ENCODE measurements around the gene UBE2L5.
"Not testable (repeated sequence)": the region's sequence is repeated elsewhere in the genome, so short reads cannot be mapped to it uniquely, and the experiment has no call there.

The UBE2L5 gene

GRCh38 chr13:30438286-30438685, 16.0 kb downstream of the UBE2L5 start:
- TF ChIP-seq CTCF (IDR thresholded peaks at IDR 0.05; ENCODE audit: insufficient read depth, missing control alignments), result no peak
- DNase-seq (ENCODE audit: insufficient read length, low spot score) (no peak), FAIRE-seq (no peak)

GRCh38 chr13:30440910-30441703, 18.8 kb downstream of the UBE2L5 start:
- no peak for DNase-seq (ENCODE audit: insufficient read length, low spot score)
- no peak for FAIRE-seq
- TF ChIP-seq CTCF (IDR thresholded peaks at IDR 0.05; ENCODE audit: insufficient read depth, missing control alignments), result no peak

- FAIRE-seq, result no peak
- no peak for TF ChIP-seq CTCF (IDR thresholded peaks at IDR 0.05; ENCODE audit: insufficient read depth, missing control alignments)
- DNase-seq (ENCODE audit: insufficient read length, low spot score), result no peak
Measured at GRCh38 chr13:30442926-30443325, 20.6 kb downstream of the UBE2L5 start.

GRCh38 chr13:30443491-30443890, 21.2 kb downstream of the UBE2L5 start:
- DNase-seq (ENCODE audit: insufficient read length, low spot score); FAIRE-seq: not testable (repeated sequence)

- no peak for TF ChIP-seq CTCF (IDR thresholded peaks at IDR 0.05; ENCODE audit: insufficient read depth, missing control alignments)
- no peak for DNase-seq (ENCODE audit: insufficient read length, low spot score)
- no peak for FAIRE-seq
Measured at GRCh38 chr13:30443957-30444404, 21.7 kb downstream of the UBE2L5 start.

- no peak for TF ChIP-seq CTCF (IDR thresholded peaks at IDR 0.05; ENCODE audit: insufficient read depth, missing control alignments)
- DNase-seq (ENCODE audit: insufficient read length, low spot score) (no peak), FAIRE-seq (no peak)
Measured at GRCh38 chr13:30446126-30446500, 23.8 kb downstream of the UBE2L5 start.

GRCh38 chr13:30448441-30448840, 26.1 kb downstream of the UBE2L5 start:
- TF ChIP-seq CTCF (IDR thresholded peaks at IDR 0.05; ENCODE audit: insufficient read depth, missing control alignments), result no peak
- FAIRE-seq, result no peak
- no peak for DNase-seq (ENCODE audit: insufficient read length, low spot score)

Measured in D721Med (cell line).